ENCODE measurements around the gene GATD1.
"Not testable (repeated sequence)": the region's sequence is repeated elsewhere in the genome, so short reads cannot be mapped to it uniquely, and the experiment has no call there.

GATD1 gene

GRCh38 chr11:737366-737765 lies 39.9 kb downstream of the GATD1 start:
- no peak for FAIRE-seq

GRCh38 chr11:734541-734940 lies 42.7 kb downstream of the GATD1 start:
- not testable (repeated sequence) for DNase-seq (ENCODE audit: insufficient read length, low spot score); FAIRE-seq

More at GRCh38 chr11:737366-737765, 39.9 kb downstream of the GATD1 start:
- no peak for DNase-seq (ENCODE audit: insufficient read length, low spot score)
- no peak for TF ChIP-seq CTCF (IDR thresholded peaks at IDR 0.05; ENCODE audit: insufficient read depth, missing control alignments)

- no peak for TF ChIP-seq CTCF (IDR thresholded peaks at IDR 0.05; ENCODE audit: insufficient read depth, missing control alignments)
- DNase-seq (ENCODE audit: insufficient read length, low spot score) (no peak), FAIRE-seq (no peak)
Observed at GRCh38 chr11:733072-733471, 44.2 kb downstream of the GATD1 start.

GRCh38 chr11:729492-730074 lies 47.7 kb downstream of the GATD1 start:
- DNase-seq (ENCODE audit: insufficient read length, low spot score) (no peak), FAIRE-seq (no peak)
- TF ChIP-seq CTCF (IDR thresholded peaks at IDR 0.05; ENCODE audit: insufficient read depth, missing control alignments) = no peak

GRCh38 chr11:728901-729491 lies 48.3 kb downstream of the GATD1 start:
- FAIRE-seq (no peak), DNase-seq (ENCODE audit: insufficient read length, low spot score) (no peak)
- no peak for TF ChIP-seq CTCF (IDR thresholded peaks at IDR 0.05; ENCODE audit: insufficient read depth, missing control alignments)

GRCh38 chr11:727859-728748 lies 49.2 kb downstream of the GATD1 start:
- FAIRE-seq = no peak
- TF ChIP-seq CTCF (IDR thresholded peaks at IDR 0.05; ENCODE audit: insufficient read depth, missing control alignments) = peak; percentile 95
- DNase-seq (ENCODE audit: insufficient read length, low spot score) = peak; percentile 88

GRCh38 chr11:727281-727701 lies 50.0 kb downstream of the GATD1 start:
- TF ChIP-seq CTCF (IDR thresholded peaks at IDR 0.05; ENCODE audit: insufficient read depth, missing control alignments) = no peak
- no peak for DNase-seq (ENCODE audit: insufficient read length, low spot score)
- FAIRE-seq = no peak
